Urinary bladder (tissue), 4 donors: ENCODE data around the gene TRIM72. TPM values are rescaled to one million over a fixed set of nuclear protein-coding genes. Genes with fewer than 3 reads are reported as not detected.
"Not testable (repeated sequence)": the region's sequence is repeated elsewhere in the genome, so short reads cannot be mapped to it uniquely, and the experiment has no call there.

ENCODE experiments used
- DNase-seq: peaks from one replicate; pipeline ENCODE4 v3.0.0-alpha.2; 2015; ENCODE audit errors: extremely low spot score
- H3K27ac ChIP-seq: one replicate; pipeline ENCODE4 v1.5.1; 2013; ENCODE audit warnings: low read depth, mild to moderate bottlenecking, moderate library complexity
- H3K36me3 ChIP-seq: one replicate; pipeline ENCODE4 v1.6.1; 2013; ENCODE audit warnings: mild to moderate bottlenecking, moderate library complexity; ENCODE audit not compliant: insufficient read depth
- H3K4me1 ChIP-seq: one replicate; pipeline ENCODE4 v1.6.1; 2013; ENCODE audit warnings: mild to moderate bottlenecking, moderate library complexity; ENCODE audit not compliant: insufficient read depth
- H3K4me3 ChIP-seq: one replicate; pipeline ENCODE4 v1.5.1; 2013; ENCODE audit warnings: low read depth, low read length
- WGBS: extraction: QIAGEN DNeasy Blood & Tissue Kit; methylation state at CpG from one replicate; pipeline ENCODE4 v1.1.7; 2013; 5-methylcytosine and 5-hydroxymethylcytosine counted together
- polyA plus RNA-seq: library from polyadenylated mRNA; stranded (reverse); fragments of 200-250 nt; gene quantifications from one replicate; pipeline ENCODE4 v1.2.3, GENCODE V29; 2013
- total RNA-seq: library from RNA; depleted of rRNA; stranded (reverse); fragments of >200 nt; gene quantifications from one replicate; pipeline ENCODE4 v1.2.3, GENCODE V29; 2014
- donor health status: healthy with polysubstance abuse.
- donor health status: healthy.

TRIM72 gene
- total and polyA plus RNA-seq, 2 donors: 0.05 to 2.5 TPM

DNA sequence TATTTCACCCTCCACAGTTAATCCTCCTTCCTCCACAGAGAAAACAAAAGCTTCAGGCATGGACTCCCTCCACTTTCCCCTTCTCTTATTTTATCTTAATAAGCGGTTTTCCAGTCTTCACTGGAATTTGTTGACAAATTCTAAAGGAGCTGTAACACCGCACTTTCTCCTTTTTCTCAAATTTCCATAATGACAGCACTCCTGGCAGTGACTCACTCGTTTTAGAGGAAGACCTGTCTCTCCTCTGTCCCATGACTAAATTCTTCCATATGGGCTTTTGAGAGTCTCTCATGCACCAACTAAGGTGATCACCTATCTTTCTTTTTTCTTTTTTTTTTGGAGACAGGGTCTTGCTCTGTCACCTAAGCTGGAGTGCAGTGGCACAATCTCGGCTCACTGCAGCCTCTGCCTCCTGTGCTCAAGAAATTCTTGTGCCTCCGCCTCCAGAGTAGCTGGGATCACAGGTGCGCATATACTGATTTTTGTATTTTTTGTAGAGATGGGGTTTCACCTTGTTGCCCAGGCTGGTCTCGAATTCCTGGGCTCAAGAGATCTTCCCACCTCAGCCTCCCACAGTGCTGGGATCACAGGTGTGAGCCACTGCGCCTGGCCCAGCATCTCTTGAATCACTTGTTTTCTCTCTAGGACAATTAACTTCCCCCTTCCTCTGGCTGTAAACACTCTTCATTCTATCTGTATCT is 53.6 kb downstream of the TRIM72 start:
- no peak for DNase-seq
- Histone ChIP-seq H3K27ac (no peak overlapping the region), H3K4me3 (no peak overlapping the region), H3K4me1 (no peaks in the 10 kb centered on the region), H3K36me3 (no peaks in the 10 kb centered on the region)
- WGBS: 60% methylated on average over 8 of the region's 8 CpGs

DNA sequence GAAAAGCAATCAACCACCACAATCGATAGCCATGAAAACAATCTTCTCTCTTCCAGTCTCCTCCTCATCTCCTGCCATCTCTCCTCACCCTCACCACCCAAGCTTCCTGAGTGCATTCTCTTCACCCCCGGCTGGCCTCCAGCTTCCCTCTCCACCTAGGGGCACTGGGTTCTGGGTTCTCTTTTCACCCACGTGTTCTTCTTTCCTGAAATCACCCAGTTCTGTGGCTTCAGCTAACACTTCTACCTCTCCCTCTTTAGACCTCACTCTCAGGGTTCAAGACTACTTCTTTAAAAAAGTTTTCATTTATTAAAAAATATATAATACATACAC is 54.1 kb downstream of the TRIM72 start:
- Histone ChIP-seq H3K4me3 (no peak overlapping the region), H3K27ac (no peak overlapping the region), H3K36me3 (no peaks in the 10 kb centered on the region), H3K4me1 (no peaks in the 10 kb centered on the region)
- WGBS: 54% methylated on average over 3 of the region's 3 CpGs
- no peak for DNase-seq

DNA sequence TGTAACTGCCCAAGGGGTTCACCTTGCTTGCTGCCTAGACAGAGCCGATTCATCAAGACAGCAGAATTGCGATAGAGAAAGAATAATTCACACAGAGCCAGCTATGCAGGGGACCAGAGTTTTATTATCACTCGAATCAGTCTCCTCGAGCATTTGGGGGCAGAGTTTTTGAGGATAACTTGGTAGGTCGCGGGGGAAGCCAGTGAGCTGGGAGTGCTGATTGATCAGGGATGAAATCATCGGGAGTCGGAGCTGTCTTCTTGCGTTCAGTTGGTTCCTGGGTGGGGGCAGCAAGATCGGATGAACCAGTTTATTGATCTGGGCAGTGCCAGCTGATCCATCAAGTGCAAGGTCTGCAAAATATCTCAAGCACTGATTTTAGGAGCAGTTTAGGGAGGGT is 55.0 kb downstream of the TRIM72 start:
- Histone ChIP-seq H3K4me3 (no peak overlapping the region), H3K27ac (no peak overlapping the region), H3K36me3 (no peaks in the 10 kb centered on the region), H3K4me1 (no peaks in the 10 kb centered on the region)
- WGBS: 72% methylated on average over 10 of the region's 10 CpGs
- DNase-seq: no peak

- no peaks in the 10 kb centered on the region for H3K4me1 ChIP-seq
- 69% methylated on average over 2 of the region's 2 CpGs for WGBS
- H3K27ac ChIP-seq: no peak overlapping the region
- H3K36me3 ChIP-seq: no peaks in the 10 kb centered on the region
- H3K4me3 ChIP-seq: no peak overlapping the region
- no peak for DNase-seq
These were observed 55.6 kb downstream of the TRIM72 start for GRCh38 chr16:31269541-31269940.

DNA sequence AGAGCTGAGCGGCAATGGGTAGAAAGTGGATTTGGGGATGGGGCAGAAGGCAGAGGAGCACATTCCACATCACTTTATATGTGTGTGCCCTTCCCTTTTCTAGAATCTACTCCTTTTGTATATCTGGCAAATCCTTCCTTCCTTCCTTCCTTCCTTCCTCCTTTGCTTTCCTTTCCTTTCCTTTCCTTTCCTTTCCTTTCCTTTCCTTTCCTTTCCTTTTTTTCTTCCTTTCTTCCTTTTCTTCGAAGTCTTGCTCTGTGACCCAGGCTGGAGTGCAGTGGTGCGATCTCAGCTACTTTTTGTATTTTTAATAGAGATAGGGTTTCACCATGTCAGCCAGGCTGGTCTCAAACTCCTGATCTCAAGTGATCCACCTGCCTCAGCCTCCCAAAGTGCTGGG is 56.1 kb downstream of the TRIM72 start:
- H3K27ac ChIP-seq, H3K4me1 ChIP-seq, H3K36me3 ChIP-seq, DNase-seq, H3K4me3 ChIP-seq: not testable (repeated sequence)
- 62% methylated on average over 3 of the region's 3 CpGs for WGBS

DNA sequence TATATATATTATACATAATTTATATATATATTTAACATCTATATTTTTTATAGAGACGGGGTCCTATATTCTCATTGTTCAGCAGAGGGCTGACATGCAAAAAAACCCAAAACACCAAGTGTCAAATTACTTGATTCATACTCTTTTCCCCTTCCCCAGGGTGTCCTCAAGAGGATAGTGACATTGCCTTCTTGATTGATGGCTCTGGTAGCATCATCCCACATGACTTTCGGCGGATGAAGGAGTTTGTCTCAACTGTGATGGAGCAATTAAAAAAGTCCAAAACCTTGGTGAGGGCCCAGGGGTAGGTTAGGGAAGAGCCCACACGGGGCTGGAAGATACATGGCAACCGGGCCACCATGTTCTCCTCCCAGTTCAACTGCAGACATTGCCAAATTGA is 56.9 kb downstream of the TRIM72 start:
- Histone ChIP-seq H3K36me3 (no peaks in the 10 kb centered on the region), H3K4me1 (no peaks in the 10 kb centered on the region), H3K4me3 (no peak overlapping the region), H3K27ac (no peak overlapping the region)
- DNase-seq: no peak
- 85% methylated on average over 5 of the region's 5 CpGs for WGBS

- H3K4me1 ChIP-seq: no peaks in the 10 kb centered on the region
- H3K36me3 ChIP-seq: no peaks in the 10 kb centered on the region
- no peak for DNase-seq
- no peak overlapping the region for H3K4me3 ChIP-seq
- 73% methylated on average over 16 of the region's 16 CpGs for WGBS
- H3K27ac ChIP-seq: no peak overlapping the region
These were observed 57.8 kb downstream of the TRIM72 start for GRCh38 chr16:31271621-31272190.

DNA sequence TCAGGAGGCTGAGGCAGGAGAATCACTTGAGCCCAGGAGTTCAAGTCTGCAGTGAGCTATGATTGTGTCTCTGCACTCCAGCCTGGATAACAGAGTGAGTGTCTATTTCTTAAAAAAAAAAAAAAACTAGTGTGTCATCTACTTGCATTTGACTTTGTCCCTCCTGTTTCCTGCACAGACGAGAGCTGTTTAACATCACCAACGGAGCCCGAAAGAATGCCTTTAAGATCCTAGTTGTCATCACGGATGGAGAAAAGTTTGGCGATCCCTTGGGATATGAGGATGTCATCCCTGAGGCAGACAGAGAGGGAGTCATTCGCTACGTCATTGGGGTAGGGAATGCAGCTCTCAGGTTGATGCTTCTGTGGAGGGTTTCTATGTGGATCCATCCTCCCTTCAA is 59.3 kb downstream of the TRIM72 start:
- 77% methylated on average over 7 of the region's 7 CpGs for WGBS
- no peak for DNase-seq
- no peaks in the 10 kb centered on the region for H3K36me3 ChIP-seq
- H3K4me1 ChIP-seq: no peaks in the 10 kb centered on the region
- H3K4me3 ChIP-seq: no peak overlapping the region
- H3K27ac ChIP-seq: no peak overlapping the region

DNA sequence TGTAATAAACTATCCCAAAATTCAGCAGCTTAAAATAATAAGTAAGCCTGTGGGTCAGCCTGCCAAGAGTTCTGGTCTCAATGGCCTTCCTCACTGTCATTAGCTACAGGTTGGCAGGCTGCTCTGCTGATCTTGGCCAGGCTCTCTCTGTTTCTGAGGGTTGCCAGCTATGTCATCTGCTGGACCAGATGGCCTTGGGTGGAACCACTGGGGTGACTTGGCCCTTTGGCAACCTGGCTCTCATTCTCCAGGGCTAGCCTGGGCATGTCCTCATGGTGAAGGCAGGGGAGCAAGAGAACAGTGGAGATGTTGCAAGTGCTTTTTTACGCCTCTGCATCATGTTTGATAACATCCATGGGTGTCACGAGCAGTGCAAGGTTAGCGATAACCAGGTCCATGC is 59.8 kb downstream of the TRIM72 start:
- no peak overlapping the region for H3K4me3 ChIP-seq
- no peaks in the 10 kb centered on the region for H3K36me3 ChIP-seq
- 84% methylated on average over 3 of the region's 3 CpGs for WGBS
- no peak for DNase-seq
- H3K27ac ChIP-seq: no peak overlapping the region
- H3K4me1 ChIP-seq: no peaks in the 10 kb centered on the region

- no peaks in the 10 kb centered on the region for H3K4me1 ChIP-seq
- H3K27ac ChIP-seq: no peak overlapping the region
- H3K4me3 ChIP-seq: no peak overlapping the region
- H3K36me3 ChIP-seq: no peaks in the 10 kb centered on the region
- DNase-seq: no peak
- 82% methylated on average over 15 of the region's 15 CpGs for WGBS
These were observed 61.2 kb downstream of the TRIM72 start for GRCh38 chr16:31274831-31275816.

GRCh38 chr16:31276600-31276999 is 62.7 kb downstream of the TRIM72 start:
- H3K4me3 ChIP-seq: no peak overlapping the region
- H3K27ac ChIP-seq: no peak overlapping the region
- 82% methylated on average over 5 of the region's 5 CpGs for WGBS
- no peak for DNase-seq
- no peaks in the 10 kb centered on the region for H3K36me3 ChIP-seq
- H3K4me1 ChIP-seq: no peaks in the 10 kb centered on the region

- 90% methylated on average over 17 of the region's 17 CpGs for WGBS
- no peak overlapping the region for H3K4me3 ChIP-seq
- DNase-seq: no peak
- H3K27ac ChIP-seq: no peak overlapping the region
- H3K4me1 ChIP-seq: no peaks in the 10 kb centered on the region
- H3K36me3 ChIP-seq: no peaks in the 10 kb centered on the region
These were observed 63.8 kb downstream of the TRIM72 start for GRCh38 chr16:31277659-31278260.

GRCh38 chr16:31278853-31279252 is 64.9 kb downstream of the TRIM72 start:
- not testable (repeated sequence) for H3K27ac ChIP-seq, DNase-seq, H3K36me3 ChIP-seq, H3K4me1 ChIP-seq, H3K4me3 ChIP-seq
- 85% methylated on average over 4 of the region's 4 CpGs for WGBS
